Activated CD8-positive, alpha-beta T cell treated with anti-CD3 and anti-CD28 coated beads for 36 hours (primary cell): Measurements from ENCODE around the gene GID4. TPM values are rescaled to one million over a fixed set of nuclear protein-coding genes. Genes with fewer than 3 reads are reported as not detected.

Source experiments
- ATAC-seq: fragments of 200-7000 bp; cut with Tn5 transposase; one replicate; pipeline ENCODE4 v1.10.0; 2021; ENCODE audit warnings: mild to moderate bottlenecking, moderate library complexity
- CTCF ChIA-PET: fragments of 350-600 bp; sonication (Branson Sonifier 250); formaldehyde crosslinking; loops from one replicate; lab custom pipeline; 2021; ENCODE audit warnings: antibody characterized with exemption; lab: Charles Lee
- POLR2A ChIA-PET: fragments of 350-600 bp; sonication (Branson Sonifier 250); formaldehyde crosslinking; loops from one replicate; lab custom pipeline; 2021; ENCODE audit warnings: antibody characterized with exemption; lab: Charles Lee
- DNase-seq: peaks from one replicate; pipeline ENCODE4 v3.0.0-alpha.2; 2020
- H3K27ac Mint-ChIP-seq: one replicate; pipeline ENCODE4 v1.8.0; 2021; ENCODE audit warnings: mild to moderate bottlenecking, mixed read lengths
- H3K27me3 Mint-ChIP-seq: one replicate; pipeline ENCODE4 v1.8.0; 2021; ENCODE audit warnings: mixed read lengths
- H3K36me3 Mint-ChIP-seq: one replicate; pipeline ENCODE4 v1.8.0; 2021; ENCODE audit warnings: low read depth, mixed read lengths
- H3K4me1 Mint-ChIP-seq: one replicate; pipeline ENCODE4 v1.8.0; 2021; ENCODE audit warnings: low read depth, mixed read lengths
- H3K4me3 Mint-ChIP-seq: one replicate; pipeline ENCODE4 v1.8.0; 2021; ENCODE audit warnings: mild to moderate bottlenecking, moderate library complexity, mixed read lengths
- H3K9me3 Mint-ChIP-seq: one replicate; pipeline ENCODE4 v1.8.0; 2021; ENCODE audit warnings: mixed read lengths
- CTCF ChIP-seq: fragments of 200-600 bp; IDR thresholded peaks from one replicate; pipeline ENCODE4 v1.8.0; 2022; ENCODE audit warnings: antibody characterized with exemption, mild to moderate bottlenecking
- intact Hi-C: fragments of 100-400 bp; cut with micrococcal nuclease; formaldehyde crosslinking; loops from one replicate; pipeline ENCODE4 v1.10.0; 2022
- total RNA-seq, 2 experiments: library from RNA; stranded (reverse); gene quantifications; one replicate each; pipeline ENCODE4 v1.2.3, GENCODE V29; 2021

The GID4 gene
- total RNA-seq, 2 experiments from 2014 or later: 8.7 to 9.1 TPM

GRCh38 chr17:18105595-18105994 is 66.4 kb downstream of the GID4 start:
- ATAC-seq: no peak
- H3K4me1 Mint-ChIP-seq: no peaks in the 10 kb centered on the region
- no peak for DNase-seq
- peaks cover 3% of the 10 kb centered on the region for H3K36me3 Mint-ChIP-seq
- TF ChIP-seq CTCF: no peak
- POLR2A ChIA-PET: no interaction called here
- no peak overlapping the region for H3K4me3 Mint-ChIP-seq
- no peak overlapping the region for H3K27ac Mint-ChIP-seq
- CTCF ChIA-PET: no interaction called here
- no peaks in the 10 kb centered on the region for H3K9me3 Mint-ChIP-seq
- no peaks in the 10 kb centered on the region for H3K27me3 Mint-ChIP-seq
- intact Hi-C loops: no loop called here

- ATAC-seq: no peak
- no peaks in the 10 kb centered on the region for H3K9me3 Mint-ChIP-seq
- no peak for DNase-seq
- H3K36me3 Mint-ChIP-seq: peaks cover 3% of the 10 kb centered on the region
- H3K27ac Mint-ChIP-seq: no peak overlapping the region
- intact Hi-C loops: no loop called here
- H3K4me1 Mint-ChIP-seq: no peaks in the 10 kb centered on the region
- no peaks in the 10 kb centered on the region for H3K27me3 Mint-ChIP-seq
- no peak overlapping the region for H3K4me3 Mint-ChIP-seq
- ChIA-PET CTCF (no interaction called here), POLR2A (interaction anchor here (0.6 kb wide), 1 partner anchor 22 kb away, joined by 3 read pairs; no protein-coding TSS in a partner anchor)
- no peak for TF ChIP-seq CTCF
These were observed 67.0 kb downstream of the GID4 start for GRCh38 chr17:18106211-18106610.

- Mint-ChIP-seq H3K27me3 (no peaks in the 10 kb centered on the region), H3K27ac (no peak overlapping the region), H3K36me3 (peaks cover 3% of the 10 kb centered on the region), H3K4me3 (no peak overlapping the region), H3K4me1 (no peaks in the 10 kb centered on the region), H3K9me3 (no peaks in the 10 kb centered on the region)
- ATAC-seq (no peak), DNase-seq (no peak)
- CTCF ChIA-PET: no interaction called here
- intact Hi-C loops: no loop called here
- POLR2A ChIA-PET: no interaction called here
- TF ChIP-seq CTCF: no peak
These were observed 68.0 kb downstream of the GID4 start for GRCh38 chr17:18107061-18107790.

- ATAC-seq: no peak
- no peaks in the 10 kb centered on the region for H3K4me1 Mint-ChIP-seq
- TF ChIP-seq CTCF: no peak
- CTCF ChIA-PET: no interaction called here
- no peaks in the 10 kb centered on the region for H3K27me3 Mint-ChIP-seq
- no peak overlapping the region for H3K4me3 Mint-ChIP-seq
- DNase-seq: no peak
- POLR2A ChIA-PET: no interaction called here
- H3K36me3 Mint-ChIP-seq: peaks cover 3% of the 10 kb centered on the region
- H3K9me3 Mint-ChIP-seq: no peaks in the 10 kb centered on the region
- no peak overlapping the region for H3K27ac Mint-ChIP-seq
- intact Hi-C loops: no loop called here
These were observed 68.8 kb downstream of the GID4 start for GRCh38 chr17:18107971-18108370.

GRCh38 chr17:18108401-18109312 is 69.4 kb downstream of the GID4 start, which contains the start of gene MYO15A:
Gene MYO15A, plus strand, starts transcription at chr17:18108756. Its CDS starts 10,045 bp downstream, at chr17:18118801.
- Mint-ChIP-seq H3K4me1 (no peaks in the 10 kb centered on the region), H3K27ac (no peak within 1 kb of the TSS), H3K36me3 (peaks cover 3% of the 10 kb centered on the region), H3K27me3 (no peaks in the 10 kb centered on the region), H3K9me3 (no peaks in the 10 kb centered on the region), H3K4me3 (no peak within 1 kb of the TSS)
- ATAC-seq (no peak), DNase-seq (no peak)
- ChIA-PET POLR2A (interaction anchor here (1.2 to 1.3 kb wide), 2 partner anchors 8 to 20 kb away, joined by 3 to 4 read pairs; partner anchors contain the start of gene DRG2), CTCF (interaction anchor here (0.7 kb wide), 1 partner anchor 32 kb away, joined by 3 read pairs; no protein-coding TSS in a partner anchor)
- intact Hi-C loops: no loop called here
- TF ChIP-seq CTCF: no peak
